HG03378 (cell line): ENCODE results near the gene MED13.
"Not testable (repeated sequence)": the region's sequence is repeated elsewhere in the genome, so short reads cannot be mapped to it uniquely, and the experiment has no call there.

Experiments used
- ATAC-seq: cut with Tn5 transposase; IDR thresholded peaks from one replicate; pipeline ENCODE4 v1.9.1; 2021; ENCODE audit warnings: mild to moderate bottlenecking, moderate library complexity; ENCODE audit not compliant: unreplicated experiment

Gene MED13

DNA sequence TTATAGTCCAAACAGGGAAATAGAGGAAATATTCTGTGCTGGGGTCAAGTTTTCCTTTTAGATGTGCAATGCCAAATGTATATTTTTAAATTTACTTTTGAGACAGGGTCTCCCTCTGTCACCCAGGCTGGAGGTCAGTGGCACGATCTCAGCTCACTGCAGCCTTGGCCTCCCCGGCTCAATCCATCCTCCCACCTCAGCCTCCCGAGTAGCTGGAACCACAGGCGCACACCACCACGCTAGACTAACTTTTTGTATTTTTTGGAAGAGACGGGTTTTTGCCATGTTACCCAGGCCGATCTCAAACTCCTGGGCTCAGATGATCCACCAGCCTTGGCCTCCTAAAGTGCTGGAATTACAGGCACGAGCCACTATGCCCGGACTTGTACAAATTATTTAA lies 25.8 kb upstream of the MED13 start:
- no peak for ATAC-seq

DNA sequence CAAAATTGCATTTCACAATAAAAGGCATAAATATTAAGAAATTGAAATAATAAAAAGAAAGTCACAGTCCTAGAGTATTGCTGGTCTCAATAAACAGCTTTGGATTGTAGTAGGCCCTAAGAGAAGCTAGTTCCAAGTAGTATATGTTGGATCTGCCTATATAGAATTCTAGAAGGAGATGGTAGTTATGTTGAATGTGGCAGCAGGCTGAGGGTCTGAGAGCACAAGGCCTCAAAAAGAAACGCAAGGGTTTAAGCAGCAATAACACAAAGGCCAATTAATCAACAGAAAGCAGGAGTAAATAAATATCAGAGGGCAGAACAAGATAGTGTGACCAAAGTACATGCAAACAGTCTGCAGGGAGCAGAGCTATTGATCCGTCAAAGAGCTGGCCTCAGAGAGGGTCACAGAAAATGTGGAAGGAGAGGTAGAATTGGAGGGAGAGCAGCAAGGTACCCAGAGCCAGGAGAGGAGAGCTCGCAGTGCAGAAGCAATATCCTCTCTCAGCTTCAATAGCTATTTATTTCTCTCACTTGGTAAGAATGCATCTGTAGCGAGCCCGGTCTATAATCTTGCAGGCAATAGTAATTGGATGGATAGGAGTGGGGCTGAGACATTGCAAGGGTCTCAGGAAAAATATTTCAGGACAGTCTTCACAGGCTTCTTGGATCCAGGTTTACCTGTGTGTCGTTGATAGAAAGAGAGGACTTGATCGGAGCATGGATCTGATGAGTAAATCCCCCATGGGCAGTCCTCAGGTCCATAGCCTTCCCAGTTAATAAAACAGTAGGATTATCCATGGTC lies 25.1 kb upstream of the MED13 start:
- no peak for ATAC-seq

- ATAC-seq = no peak
Measured at GRCh38 chr17:62089334-62089733, 24.3 kb upstream of the MED13 start.

GRCh38 chr17:62086737-62087136 lies 21.7 kb upstream of the MED13 start:
- ATAC-seq = no peak

- no peak for ATAC-seq
Measured at GRCh38 chr17:62085511-62086408, 20.7 kb upstream of the MED13 start.

- no peak for ATAC-seq
Measured at GRCh38 chr17:62084585-62084984, 19.5 kb upstream of the MED13 start.

GRCh38 chr17:62083651-62084050 lies 18.6 kb upstream of the MED13 start:
- ATAC-seq = no peak

- ATAC-seq = no peak
Measured at GRCh38 chr17:62080647-62081046, 15.6 kb upstream of the MED13 start.

GRCh38 chr17:62078009-62078408 lies 12.9 kb upstream of the MED13 start:
- ATAC-seq = no peak

GRCh38 chr17:62076864-62077788 lies 12.0 kb upstream of the MED13 start:
- ATAC-seq = no peak

- no peak for ATAC-seq
Measured at GRCh38 chr17:62075308-62075815, 10.3 kb upstream of the MED13 start.

- ATAC-seq = no peak
Measured at GRCh38 chr17:62073993-62074392, 8.9 kb upstream of the MED13 start.

- not testable (repeated sequence) for ATAC-seq
Measured at GRCh38 chr17:62072855-62073254, 7.8 kb upstream of the MED13 start.

DNA sequence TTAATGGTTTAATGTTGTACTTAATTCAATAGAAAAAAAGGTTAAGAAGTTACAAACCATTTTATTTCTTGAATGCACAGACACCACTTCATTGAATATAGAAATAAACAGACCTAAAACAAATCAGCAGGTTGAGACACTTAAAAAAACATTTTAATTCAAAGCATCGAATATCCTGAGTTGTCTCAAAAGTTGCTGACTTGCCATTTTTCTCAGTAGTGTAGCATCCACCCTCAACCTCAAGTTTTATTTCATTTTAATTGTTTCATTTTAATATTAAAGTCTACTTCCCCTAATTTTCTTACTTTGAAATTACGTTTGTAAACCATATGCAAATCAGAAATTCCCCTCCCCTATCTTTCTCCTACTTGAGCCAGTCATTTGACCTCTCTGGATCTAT lies 5.8 kb upstream of the MED13 start:
- ATAC-seq = no peak

- ATAC-seq = no peak
Measured at GRCh38 chr17:62067165-62068145, 2.4 kb upstream of the MED13 start.

DNA sequence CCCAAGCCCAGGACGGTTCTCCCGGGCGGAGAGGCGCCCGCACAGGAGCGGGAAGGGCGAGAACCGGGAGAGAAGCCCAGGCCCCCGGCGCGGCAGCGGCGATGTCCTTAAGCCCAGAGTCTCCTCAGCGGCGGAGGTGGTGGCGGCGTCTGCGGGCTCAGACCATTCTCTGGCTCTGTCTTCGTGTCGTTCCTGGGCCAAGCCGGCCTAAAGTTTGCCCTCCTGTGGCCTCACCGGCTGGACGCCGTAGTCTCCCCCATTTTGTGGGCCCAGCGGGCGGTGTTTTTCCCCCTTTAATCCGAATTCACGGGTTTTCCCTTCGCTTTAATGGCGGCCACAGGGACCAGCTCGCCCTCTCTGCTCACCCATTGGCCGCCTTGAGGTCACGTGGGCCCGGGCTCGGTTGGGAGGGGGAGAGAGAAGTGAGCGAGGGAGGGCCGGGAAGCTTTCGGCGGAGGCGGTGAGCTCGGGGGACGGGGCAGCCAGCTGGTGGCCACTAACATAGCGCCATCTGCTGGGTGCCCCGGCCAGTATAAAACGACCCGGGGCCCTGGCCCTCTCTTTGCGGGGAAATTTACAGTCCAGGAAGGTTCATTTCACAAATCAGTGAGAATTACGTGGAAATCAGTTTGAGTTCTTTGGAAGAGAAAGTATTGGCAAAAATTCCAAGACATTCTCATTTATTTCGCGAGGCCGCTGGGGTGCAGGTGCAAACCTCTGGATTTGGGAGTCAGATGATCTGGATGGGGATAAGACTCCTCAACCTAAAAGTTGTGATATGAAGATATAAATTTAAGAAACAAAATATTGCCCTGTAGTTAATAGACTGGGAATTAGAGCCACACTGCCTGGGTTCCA lies 762 bp upstream of the MED13 start:
- ATAC-seq = peak; percentile 75

DNA sequence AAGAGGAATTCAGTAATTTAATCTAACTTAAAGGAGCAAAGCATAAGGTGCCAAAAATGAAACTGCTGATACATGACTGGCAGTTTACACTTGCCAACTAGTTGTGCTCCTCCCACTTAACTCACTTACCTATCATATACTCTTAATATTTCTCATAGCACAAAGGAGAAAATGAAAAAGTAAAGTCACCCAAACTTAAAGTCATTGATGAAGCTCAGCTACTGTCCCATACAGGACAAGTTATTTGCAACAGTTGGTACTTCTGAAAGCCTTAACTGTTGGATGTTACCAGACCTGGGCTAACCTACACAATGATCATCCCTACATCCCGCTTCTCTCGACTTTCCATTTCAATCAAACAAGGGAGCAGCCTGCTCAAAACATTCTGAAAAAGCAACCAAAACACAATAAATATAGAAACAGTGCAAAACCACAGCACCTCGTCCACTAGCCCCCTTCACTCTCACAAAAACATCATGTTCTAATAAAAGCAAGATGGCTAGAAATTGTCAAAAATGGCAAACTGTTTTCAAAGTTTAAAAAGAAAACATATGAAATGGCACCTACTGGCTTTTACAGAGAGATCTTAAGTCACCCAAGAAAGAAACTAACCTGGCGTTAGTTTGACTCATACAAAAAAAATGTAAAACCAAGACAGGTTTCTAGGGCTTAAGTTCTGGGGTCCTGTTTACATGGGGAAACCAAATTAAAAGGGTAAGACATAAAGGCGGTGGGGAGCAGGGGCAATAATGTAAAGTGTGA lies 868 bp downstream of the MED13 start:
- no peak for ATAC-seq

DNA sequence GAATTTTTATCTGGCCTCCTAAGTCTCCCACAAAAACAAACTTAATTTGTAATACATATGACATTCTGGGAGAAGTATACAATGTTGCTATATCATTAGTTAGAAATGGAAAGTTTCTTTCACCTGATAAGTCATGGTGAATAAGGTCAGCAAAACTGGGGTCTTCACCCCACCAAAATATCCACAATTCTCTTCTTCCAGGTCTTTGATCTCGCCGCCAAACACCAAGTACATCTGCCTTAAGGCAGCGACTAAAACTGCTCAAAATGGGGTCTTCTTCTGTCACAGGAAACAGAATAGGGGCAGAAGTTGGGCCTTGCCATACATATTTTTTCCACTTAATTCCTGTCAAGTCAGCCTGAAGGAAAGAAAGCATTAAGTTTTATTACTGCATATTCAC lies 2.1 kb downstream of the MED13 start:
- ATAC-seq = no peak
